Fibroblast of the aortic adventitia (primary cell): ENCODE data around the gene DOCK1. TPM values are rescaled to one million over a fixed set of nuclear protein-coding genes. Genes with fewer than 3 reads are reported as not detected.

Experiments
- DNase-seq: peaks from one replicate; pipeline ENCODE4 v3.0.0-alpha.2; 2010; ENCODE audit warnings: low read depth
- H3K4me3 ChIP-seq: 2 replicates; pipeline ENCODE4 v1.5.1; 2011; ENCODE audit warnings: low read depth, mild to moderate bottlenecking, control low read depth, low read length, moderate library complexity
- CTCF ChIP-seq: IDR thresholded peaks from 2 replicates; pipeline ENCODE4 v1.5.1; 2011; ENCODE audit warnings: mild to moderate bottlenecking, low read length, control low read depth, inconsistent platforms; ENCODE audit not compliant: insufficient read depth
- total RNA-seq: library from RNA; depleted of rRNA; stranded (reverse); fragments of >200 nt; gene quantifications from 2 replicates; pipeline ENCODE4 v1.2.3, GENCODE V29; 2012; ENCODE audit warnings: low replicate concordance

DOCK1 gene
- total RNA-seq, 1 donor, result 75.2 TPM

- no peak for TF ChIP-seq CTCF
- DNase-seq, result no peak
- H3K4me3 ChIP-seq, result no peak overlapping the region
Measured at GRCh38 chr10:127176649-127177048, 271.4 kb downstream of the DOCK1 start.

- H3K4me3 ChIP-seq, result no peak overlapping the region
- DNase-seq, result no peak
- no peak for TF ChIP-seq CTCF
Measured at GRCh38 chr10:127179612-127180250, 274.5 kb downstream of the DOCK1 start.

GRCh38 chr10:127182161-127182560, 276.9 kb downstream of the DOCK1 start:
- DNase-seq, result no peak

GRCh38 chr10:127184582-127184981, 279.4 kb downstream of the DOCK1 start:
- no peak for TF ChIP-seq CTCF
- no peak overlapping the region for H3K4me3 ChIP-seq
- DNase-seq, result no peak

More at GRCh38 chr10:127182161-127182560, 276.9 kb downstream of the DOCK1 start:
- no peak for TF ChIP-seq CTCF
- H3K4me3 ChIP-seq, result no peak overlapping the region

GRCh38 chr10:127186813-127187212, 281.6 kb downstream of the DOCK1 start:
- H3K4me3 ChIP-seq, result no peak overlapping the region
- no peak for TF ChIP-seq CTCF
- DNase-seq, result no peak

- no peak overlapping the region for H3K4me3 ChIP-seq
- no peak for TF ChIP-seq CTCF
- no peak for DNase-seq
Measured at GRCh38 chr10:127189226-127189625, 284.0 kb downstream of the DOCK1 start.

- no peak for TF ChIP-seq CTCF
- no peak for DNase-seq
- H3K4me3 ChIP-seq, result no peak overlapping the region
Measured at GRCh38 chr10:127190427-127190826, 285.2 kb downstream of the DOCK1 start.
